Measurements from ENCODE around the gene HOXD11.
A peak's percentile ranks its signal among the peaks of the same experiment; 100 is the strongest.

The HOXD11 gene

GRCh38 chr2:176115883-176116813, 9.1 kb downstream of the HOXD11 start, which contains the start of gene HOXD10:
Gene HOXD10 (plus strand): TSS chr2:176116778. CDS start chr2:176116834, 56 bp downstream.
- no peak within 1 kb of the TSS for H3K4me3 ChIP-seq (ENCODE audit: low read length in 2 of 2)
- no peak for DNase-seq (ENCODE audit: low spot score)
- no peak within 1 kb of the TSS for H3K14ac ChIP-seq (ENCODE audit: low read length)

GRCh38 chr2:176117162-176117822, 10.2 kb downstream of the HOXD11 start:
- H2BK5ac ChIP-seq (ENCODE audit: low read length), result no peak overlapping the region
- H3K4me3 ChIP-seq (ENCODE audit: low read length in 2 of 2), result no peak overlapping the region
- no peak for DNase-seq (ENCODE audit: low spot score)
- no CpG with 5 or more reads among the region's 40 CpGs for WGBS, 2 donors (ENCODE audit: extremely low coverage in 2 of 2, insufficient read length in 2 of 2, insufficient replicate concordance in 1 of 2)
- H3K14ac ChIP-seq (ENCODE audit: low read length), result no peak overlapping the region
- H3K27me3 ChIP-seq (ENCODE audit: control insufficient read depth in 3 of 3, insufficient read depth in 3 of 3, low read depth in 1 of 3, low read length in 3 of 3), result peaks cover 59 to 99% (median 96%) of the 10 kb centered on the region in 3 experiments
- no peaks in the 10 kb centered on the region for H3K4me1 ChIP-seq (ENCODE audit: control insufficient read depth in 2 of 2, insufficient read depth in 1 of 2, low read depth in 1 of 2, low read length in 2 of 2)
- no peak overlapping the region for H2BK12ac ChIP-seq (ENCODE audit: low read length)
- no peak overlapping the region for H2BK15ac ChIP-seq (ENCODE audit: low read length)
- no peak overlapping the region for H2AFZ ChIP-seq (ENCODE audit: low read length)
- no peaks in the 10 kb centered on the region for H3K79me1 ChIP-seq (ENCODE audit: low read depth, low read length)
- H3K27ac ChIP-seq (replicated peaks; ENCODE audit: low read length), result no peak overlapping the region
- no peak overlapping the region for H4K91ac ChIP-seq (ENCODE audit: low read depth, low read length, poor library complexity)
- H3K18ac ChIP-seq (ENCODE audit: low read length), result no peak overlapping the region
- peaks cover 5 to 7% of the 10 kb centered on the region in 2 donors for H3K9me3 ChIP-seq (replicated peaks in 1 of 2; ENCODE audit: control insufficient read depth in 2 of 2, insufficient read depth in 1 of 2, low read depth in 1 of 2, low read length in 2 of 2)
- no peak overlapping the region for H3K9ac ChIP-seq (ENCODE audit: low read depth, low read length, poor library complexity)
- no peak overlapping the region for H4K8ac ChIP-seq (ENCODE audit: low read depth, low read length)
- no peak overlapping the region for H3K23ac ChIP-seq (ENCODE audit: low read depth, low read length, poor library complexity)
- H2AK5ac ChIP-seq (ENCODE audit: low read depth, low read length), result no peak overlapping the region
- H3K4ac ChIP-seq (ENCODE audit: low read length), result no peak overlapping the region
- no peak overlapping the region for H2BK120ac ChIP-seq (ENCODE audit: low read depth, low read length)
- no peak overlapping the region for H3K4me2 ChIP-seq (ENCODE audit: insufficient read depth, low read length, poor library complexity, severe bottlenecking)
- no peaks in the 10 kb centered on the region for H3K36me3 ChIP-seq (replicated peaks in 1 of 2; ENCODE audit: control insufficient read depth in 2 of 2, insufficient read depth in 2 of 2, low read length in 2 of 2)

More at GRCh38 chr2:176115883-176116813, 9.1 kb downstream of the HOXD11 start, which contains the start of gene HOXD10:
- H3K79me1 ChIP-seq (ENCODE audit: low read depth, low read length), result no peaks in the 10 kb centered on the region
- H3K4me2 ChIP-seq (ENCODE audit: insufficient read depth, low read length, poor library complexity, severe bottlenecking), result peak within 1 kb of the TSS; percentile 13
- H3K18ac ChIP-seq (ENCODE audit: low read length), result no peak within 1 kb of the TSS
- H3K27me3 ChIP-seq (ENCODE audit: control insufficient read depth in 3 of 3, insufficient read depth in 3 of 3, low read depth in 1 of 3, low read length in 3 of 3), result peaks cover 53 to 99% (median 96%) of the 10 kb centered on the region in 3 experiments
- no peak within 1 kb of the TSS for H2BK5ac ChIP-seq (ENCODE audit: low read length)
- H4K91ac ChIP-seq (ENCODE audit: low read depth, low read length, poor library complexity), result no peak within 1 kb of the TSS
- no peak within 1 kb of the TSS for H2AK5ac ChIP-seq (ENCODE audit: low read depth, low read length)
- no peak within 1 kb of the TSS for H2BK12ac ChIP-seq (ENCODE audit: low read length)
- H2AFZ ChIP-seq (ENCODE audit: low read length), result peak within 1 kb of the TSS; percentile 49
- no peak within 1 kb of the TSS for H3K9ac ChIP-seq (ENCODE audit: low read depth, low read length, poor library complexity)
- no CpG with 5 or more reads among the region's 66 CpGs for WGBS, 2 donors (ENCODE audit: extremely low coverage in 2 of 2, insufficient read length in 2 of 2, insufficient replicate concordance in 1 of 2)
- H3K4ac ChIP-seq (ENCODE audit: low read length), result no peak within 1 kb of the TSS
- H4K8ac ChIP-seq (ENCODE audit: low read depth, low read length), result no peak within 1 kb of the TSS
- H2BK120ac ChIP-seq (ENCODE audit: low read depth, low read length), result no peak within 1 kb of the TSS
- H3K36me3 ChIP-seq (replicated peaks in 1 of 2; ENCODE audit: control insufficient read depth in 2 of 2, insufficient read depth in 2 of 2, low read length in 2 of 2), result no peaks in the 10 kb centered on the region
- H3K23ac ChIP-seq (ENCODE audit: low read depth, low read length, poor library complexity), result no peak within 1 kb of the TSS
- H3K9me3 ChIP-seq (replicated peaks in 1 of 2; ENCODE audit: control insufficient read depth in 2 of 2, insufficient read depth in 1 of 2, low read depth in 1 of 2, low read length in 2 of 2), result peaks cover 5 to 7% of the 10 kb centered on the region in 2 donors
- no peaks in the 10 kb centered on the region for H3K4me1 ChIP-seq (ENCODE audit: control insufficient read depth in 2 of 2, insufficient read depth in 1 of 2, low read depth in 1 of 2, low read length in 2 of 2)
- no peak within 1 kb of the TSS for H3K27ac ChIP-seq (replicated peaks; ENCODE audit: low read length)
- H2BK15ac ChIP-seq (ENCODE audit: low read length), result no peak within 1 kb of the TSS

GRCh38 chr2:176117823-176118371, 10.8 kb downstream of the HOXD11 start:
- no peak for DNase-seq (ENCODE audit: low spot score)
- no peaks in the 10 kb centered on the region for H3K36me3 ChIP-seq (replicated peaks in 1 of 2; ENCODE audit: control insufficient read depth in 2 of 2, insufficient read depth in 2 of 2, low read length in 2 of 2)
- no peak overlapping the region for H3K27ac ChIP-seq (replicated peaks; ENCODE audit: low read length)
- no peak overlapping the region for H3K18ac ChIP-seq (ENCODE audit: low read length)
- no peak overlapping the region for H4K8ac ChIP-seq (ENCODE audit: low read depth, low read length)
- H2AFZ ChIP-seq (ENCODE audit: low read length), result no peak overlapping the region
- H3K4ac ChIP-seq (ENCODE audit: low read length), result no peak overlapping the region
- H3K23ac ChIP-seq (ENCODE audit: low read depth, low read length, poor library complexity), result no peak overlapping the region
- H2BK120ac ChIP-seq (ENCODE audit: low read depth, low read length), result no peak overlapping the region
- H2BK5ac ChIP-seq (ENCODE audit: low read length), result no peak overlapping the region
- no peaks in the 10 kb centered on the region for H3K79me1 ChIP-seq (ENCODE audit: low read depth, low read length)
- no peak overlapping the region for H3K14ac ChIP-seq (ENCODE audit: low read length)
- H2BK12ac ChIP-seq (ENCODE audit: low read length), result no peak overlapping the region
- H2BK15ac ChIP-seq (ENCODE audit: low read length), result no peak overlapping the region
- H3K4me3 ChIP-seq (ENCODE audit: low read length in 2 of 2), result peak overlapping the region in 1 of 2 donors; percentile 11
- no CpG with 5 or more reads among the region's 11 CpGs for WGBS, 2 donors (ENCODE audit: extremely low coverage in 2 of 2, insufficient read length in 2 of 2, insufficient replicate concordance in 1 of 2)
- H3K4me1 ChIP-seq (ENCODE audit: control insufficient read depth in 2 of 2, insufficient read depth in 1 of 2, low read depth in 1 of 2, low read length in 2 of 2), result no peaks in the 10 kb centered on the region
- H3K9me3 ChIP-seq (replicated peaks in 1 of 2; ENCODE audit: control insufficient read depth in 2 of 2, insufficient read depth in 1 of 2, low read depth in 1 of 2, low read length in 2 of 2), result peaks cover 5 to 7% of the 10 kb centered on the region in 2 donors
- H2AK5ac ChIP-seq (ENCODE audit: low read depth, low read length), result no peak overlapping the region
- no peak overlapping the region for H3K4me2 ChIP-seq (ENCODE audit: insufficient read depth, low read length, poor library complexity, severe bottlenecking)
- H3K27me3 ChIP-seq (ENCODE audit: control insufficient read depth in 3 of 3, insufficient read depth in 3 of 3, low read depth in 1 of 3, low read length in 3 of 3), result peaks cover 60 to 99% (median 96%) of the 10 kb centered on the region in 3 experiments
- no peak overlapping the region for H3K9ac ChIP-seq (ENCODE audit: low read depth, low read length, poor library complexity)
- no peak overlapping the region for H4K91ac ChIP-seq (ENCODE audit: low read depth, low read length, poor library complexity)
